WTC11 (cell line): ENCODE data around the gene HEY2.

Experiments used
- CTCF ChIP-seq: fragments of 200-600 bp; IDR thresholded peaks from 2 replicates; pipeline ENCODE4 v1.8.0; 2022; ENCODE audit warnings: antibody characterized with exemption
- ELF4 ChIP-seq: sonication (generic); formaldehyde crosslinking; IDR thresholded peaks from 2 replicates; pipeline ENCODE4 v1.8.1; 2022; ENCODE audit warnings: low read depth, mild to moderate bottlenecking, moderate library complexity, missing genetic modification reagents
- MAX ChIP-seq: sonication (generic); formaldehyde crosslinking; IDR thresholded peaks from 2 replicates; pipeline ENCODE4 v1.8.0; 2022; ENCODE audit warnings: mild to moderate bottlenecking, missing genetic modification reagents
- STAT6 ChIP-seq: sonication (generic); formaldehyde crosslinking; conservative IDR thresholded peaks from 2 replicates; pipeline ENCODE4 v1.8.1; 2023; ENCODE audit warnings: mild to moderate bottlenecking, low read depth, missing genetic modification reagents, moderate library complexity
- ZNF396 ChIP-seq: fragments of 250-450 bp; sonication (Bioruptor Pico); IDR thresholded peaks from 2 replicates; pipeline ENCODE4 v1.8.0; 2021; ENCODE audit warnings: mild to moderate bottlenecking, moderate library complexity, borderline replicate concordance
- ZNF425 ChIP-seq: fragments of 250-450 bp; sonication (Bioruptor Pico); conservative IDR thresholded peaks from 2 replicates; pipeline ENCODE4 v1.9.0; 2021; ENCODE audit warnings: mild to moderate bottlenecking

GRCh38 chr6:125798734-125799508, 49.5 kb downstream of the HEY2 start:
- TF ChIP-seq CTCF, result no peak
- TF ChIP-seq ELF4 (CRISPR knock-in tag), result no peak
- no peak for TF ChIP-seq MAX (CRISPR knock-in tag)
- no peak for TF ChIP-seq STAT6 (CRISPR knock-in tag)
- TF ChIP-seq ZNF396 (CRISPR knock-in tag), result no peak
- no peak for TF ChIP-seq ZNF425
